SK-N-SH (cell line): ENCODE results near the gene ATP8A2. TPM values are rescaled to one million over a fixed set of nuclear protein-coding genes. Genes with fewer than 3 reads are reported as not detected.

Experiments
- CTCF ChIA-PET: fragments of 300-600, 350-600 bp; formaldehyde crosslinking; extraction: SDS; loops from one replicate; lab custom pipeline; 2021; lab: Yijun Ruan, JAX
- POLR2A ChIA-PET: fragments of 350-600 bp; sonication (Branson Sonifier 250); formaldehyde crosslinking; extraction: SDS; loops from one replicate; lab custom pipeline; 2020; ENCODE audit warnings: antibody characterized with exemption, inconsistent platforms; lab: Yijun Ruan, JAX
- DNase-seq: peaks from one replicate; pipeline ENCODE4 v3.0.0; 2012
- H2AFZ ChIP-seq: fragments of 200-600 bp; sonication (generic); 2 replicates; pipeline ENCODE4 v1.8.1; 2016; ENCODE audit warnings: antibody characterized with exemption, mild to moderate bottlenecking, low read depth
- H3F3A ChIP-seq: fragments of 200-600 bp; sonication (generic); replicated peaks from 2 replicates; pipeline ENCODE3; 2016; ENCODE audit warnings: antibody characterized with exemption, mild to moderate bottlenecking; ENCODE audit not compliant: insufficient read depth
- H3K27ac ChIP-seq, 2 experiments: fragments of 200-500 bp in 1 of 2; fragments of 200-600 bp in 1 of 2; sonication (Bioruptor generic) in 1 of 2; sonication (generic), shearing (Covaris generic) in 1 of 2; 2 replicates each; pipeline versions ENCODE4 v1.5.1 to v1.6.1; 2014 to 2016; ENCODE audit warnings: low read depth in 2 of 2, inconsistent platforms in 1 of 2, low read length in 1 of 2, mild to moderate bottlenecking in 1 of 2, mixed read lengths in 1 of 2
- H3K27me3 ChIP-seq: fragments of 200-600 bp; sonication (generic), shearing (Covaris generic); 2 replicates; pipeline ENCODE4 v1.6.1; 2016; ENCODE audit warnings: mixed run types; ENCODE audit not compliant: insufficient read depth
- H3K36me3 ChIP-seq, 2 experiments: fragments of 200-500 bp in 1 of 2; fragments of 200-600 bp in 1 of 2; sonication (Bioruptor generic) in 1 of 2; sonication (generic) in 1 of 2; replicated peaks in 1 of 2; 2 replicates each; pipeline versions ENCODE3 to v1.5.1; 2014 to 2016; ENCODE audit warnings: low read length in 1 of 2, mild to moderate bottlenecking in 1 of 2; ENCODE audit not compliant: insufficient read depth in 2 of 2, control insufficient read depth in 1 of 2
- H3K4me1 ChIP-seq, 2 experiments: fragments of 200-500 bp in 1 of 2; fragments of 200-600 bp in 1 of 2; sonication (Bioruptor generic) in 1 of 2; sonication (generic), shearing (Covaris generic) in 1 of 2; 2 replicates each; pipeline versions ENCODE4 v1.5.1 to v1.6.1; 2014 to 2016; ENCODE audit warnings: low read depth in 1 of 2, low read length in 1 of 2, mixed run types in 1 of 2; ENCODE audit not compliant: insufficient read depth in 2 of 2, control insufficient read depth in 1 of 2
- H3K4me2 ChIP-seq: fragments of 200-600 bp; sonication (generic), shearing (Covaris generic); 2 replicates; pipeline ENCODE4 v1.6.1; 2017; ENCODE audit warnings: mixed run types
- H3K4me3 ChIP-seq, 2 experiments: fragments of 200-500 bp in 1 of 2; fragments of 200-600 bp in 1 of 2; sonication (Bioruptor generic) in 1 of 2; sonication (generic), shearing (Covaris generic) in 1 of 2; 2 replicates each; pipeline versions ENCODE4 v1.5.1 to v1.8.1; 2014 to 2016; ENCODE audit warnings: low read depth in 2 of 2, inconsistent platforms in 1 of 2, low read length in 1 of 2, mild to moderate bottlenecking in 1 of 2, mixed read lengths in 1 of 2, moderate library complexity in 1 of 2
- H3K79me2 ChIP-seq: fragments of 200-600 bp; sonication (generic); 2 replicates; pipeline ENCODE4 v1.8.1; 2017; ENCODE audit warnings: mild to moderate bottlenecking; ENCODE audit not compliant: insufficient read depth
- H3K9ac ChIP-seq: fragments of 200-600 bp; sonication (generic); 2 replicates; pipeline ENCODE4 v1.6.1; 2017; ENCODE audit warnings: mixed run types
- H3K9me2 ChIP-seq: fragments of 200-600 bp; sonication (generic); 2 replicates; pipeline ENCODE4 v1.6.1; 2017; ENCODE audit warnings: mixed run types
- H3K9me3 ChIP-seq: fragments of 200-600 bp; sonication (generic); 2 replicates; pipeline ENCODE4 v1.6.1; 2017; ENCODE audit warnings: mixed run types, mild to moderate bottlenecking, moderate library complexity
- H4K20me1 ChIP-seq: fragments of 200-600 bp; sonication (generic); 2 replicates; pipeline ENCODE4 v1.6.1; 2017; ENCODE audit warnings: mild to moderate bottlenecking, mixed run types; ENCODE audit not compliant: insufficient read depth
- EZH2phosphoT487 ChIP-seq: fragments of 200-600 bp; sonication (generic); IDR thresholded peaks from 2 replicates; pipeline ENCODE4 v1.6.1; 2017; ENCODE audit warnings: low read depth, mixed run types, mild to moderate bottlenecking, antibody characterized with exemption, moderate library complexity, borderline replicate concordance
- GABPA ChIP-seq: IDR thresholded peaks from 2 replicates; pipeline ENCODE4 v1.4.0; 2012; ENCODE audit warnings: low read depth, mild to moderate bottlenecking
- GATA2 ChIP-seq: sonication (generic); formaldehyde crosslinking; IDR thresholded peaks from 2 replicates; pipeline ENCODE4 v1.5.0; 2020; ENCODE audit warnings: mild to moderate bottlenecking, missing genetic modification reagents
- MEF2A ChIP-seq: IDR thresholded peaks from 2 replicates; pipeline ENCODE4 v1.4.0; 2012; ENCODE audit warnings: low read depth, borderline replicate concordance
- NFIC ChIP-seq: IDR thresholded peaks from 2 replicates; pipeline ENCODE4 v1.4.0; 2012; ENCODE audit warnings: borderline replicate concordance
- NRF1 ChIP-seq: IDR thresholded peaks from 2 replicates; pipeline ENCODE4 v1.6.1; 2012; ENCODE audit warnings: low read depth, mild to moderate bottlenecking, low read length
- POLR2AphosphoS5 ChIP-seq: IDR thresholded peaks from 2 replicates; pipeline ENCODE4 v1.6.1; 2012; ENCODE audit warnings: low read depth, low read length
- RAD21 ChIP-seq: IDR thresholded peaks from 2 replicates; pipeline ENCODE4 v1.6.1; 2012; ENCODE audit warnings: mild to moderate bottlenecking, low read length
- RCOR1 ChIP-seq: fragments of 150-350 bp; IDR thresholded peaks from 2 replicates; pipeline ENCODE4 v1.6.1; 2017; ENCODE audit warnings: antibody characterized with exemption, low read length
- RXRA ChIP-seq: IDR thresholded peaks from 2 replicates; pipeline ENCODE4 v1.4.0; 2012; ENCODE audit warnings: low read depth, mild to moderate bottlenecking, borderline replicate concordance
- SIN3A ChIP-seq: IDR thresholded peaks from 2 replicates; pipeline ENCODE4 v1.6.1; 2012; ENCODE audit warnings: low read depth, mild to moderate bottlenecking, low read length, moderate library complexity, borderline replicate concordance
- SMC3 ChIP-seq: IDR thresholded peaks from 2 replicates; pipeline ENCODE4 v1.6.1; 2012; ENCODE audit warnings: low read depth, low read length, improper control_type of control experiment
- WGBS: methylation state at CpG from one replicate; pipeline ENCODE4 v1.1.6; 2017; ENCODE audit warnings: low lambda C conversion rate; 5-methylcytosine and 5-hydroxymethylcytosine counted together
- polyA plus RNA-seq, 3 experiments: library from polyadenylated mRNA; depleted of rRNA; stranded (reverse); fragments of >200 nt; gene quantifications; 2 replicates each; pipeline ENCODE4 v1.2.3, GENCODE V29; 2012
- TF ChIP-seq, protein P1 (sequence below): IDR thresholded peaks from 2 replicates; pipeline ENCODE4 v1.4.0; 2012; ENCODE audit warnings: low read depth, borderline replicate concordance
- TF ChIP-seq, protein P2 (sequence below): IDR thresholded peaks from 2 replicates; pipeline ENCODE4 v1.4.0; 2012; ENCODE audit warnings: low read depth, borderline replicate concordance
- TF ChIP-seq, protein P3 (sequence below): fragments of 200-600 bp; sonication (generic); IDR thresholded peaks from 2 replicates; pipeline ENCODE4 v1.6.1; 2017; ENCODE audit warnings: antibody characterized with exemption, mild to moderate bottlenecking, moderate library complexity
- TF ChIP-seq, protein P4 (sequence below): fragments of 150-350 bp; IDR thresholded peaks from 2 replicates; pipeline ENCODE4 v1.6.1; 2017; ENCODE audit warnings: antibody characterized with exemption, low read length, low read depth, borderline replicate concordance

Gene ATP8A2
- polyA plus RNA-seq, 1 of the 3 experiments (the other 2 are of a cell fraction): 0.02 TPM

DNA sequence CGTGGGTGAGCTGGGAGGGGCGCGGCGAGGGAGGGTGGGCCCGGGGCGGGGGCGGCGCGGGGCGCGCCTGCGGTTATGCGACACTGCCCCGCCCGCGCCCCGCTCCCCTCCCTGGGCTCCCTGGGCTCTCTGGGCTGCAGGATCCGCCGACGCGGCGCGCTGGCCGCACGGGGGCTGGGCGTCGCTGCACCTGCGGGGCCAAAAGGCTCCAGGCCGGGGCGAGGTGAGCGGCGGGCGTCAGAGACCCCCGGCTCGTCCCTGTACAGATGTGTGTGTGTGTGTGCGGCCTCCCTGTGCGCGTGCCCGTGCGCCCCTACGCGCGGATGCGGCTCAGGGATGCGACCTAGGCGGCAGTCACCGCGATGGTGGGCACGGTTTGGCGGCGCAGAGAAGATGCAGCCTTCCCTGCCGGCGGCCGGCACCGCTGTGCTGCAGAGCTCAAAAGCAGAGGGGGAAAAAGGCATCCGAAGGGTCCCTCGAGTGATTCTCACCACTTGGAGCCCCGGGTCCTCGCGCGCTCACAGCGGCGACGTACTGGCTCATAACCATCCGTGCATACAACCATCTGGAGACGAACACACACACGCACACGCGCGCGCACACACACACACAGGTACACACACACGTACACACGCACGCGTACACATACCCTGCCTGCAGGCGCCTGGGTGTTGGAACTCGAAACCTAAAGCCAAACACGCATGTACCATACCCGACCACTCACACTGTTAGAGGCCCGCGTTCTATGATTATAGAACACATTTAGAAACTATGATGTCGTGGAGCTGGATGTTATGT is 709 bp downstream of the ATP8A2 start:
- Histone ChIP-seq H3K27me3 (peaks cover 54% of the 10 kb centered on the region), H3K27ac (no peak overlapping the region), H3K9ac (no peak overlapping the region), H2AFZ (no peak overlapping the region), H3K4me1 (peaks cover 0 to 5% of the 10 kb centered on the region in 2 experiments; a peak in 1 of 4 replicates), H3F3A (no peaks in the 10 kb centered on the region), H3K9me3 (no peaks in the 10 kb centered on the region), H3K36me3 (no peaks in the 10 kb centered on the region), H3K79me2 (no peaks in the 10 kb centered on the region), H4K20me1 (no peaks in the 10 kb centered on the region), H3K4me2 (peak overlapping the region; percentile 70), H3K9me2 (no peaks in the 10 kb centered on the region), H3K4me3 (peak overlapping the region; percentile 29 to 51; a peak in 3 of 4 replicates)
- WGBS: 23% methylated on average over 34 of the region's 82 CpGs
- DNase-seq: peak; percentile 74
- CTCF ChIA-PET: interaction anchor here (0.5 to 1.3 kb wide), 3 partner anchors 20 to 1347 kb away, joined by 3 read pairs; no protein-coding TSS in a partner anchor
- POLR2A ChIA-PET: interaction anchor here (1.0 kb wide), 1 partner anchor 859 kb away, joined by 3 read pairs; no protein-coding TSS in a partner anchor
- TF ChIP-seq, protein P1, sequence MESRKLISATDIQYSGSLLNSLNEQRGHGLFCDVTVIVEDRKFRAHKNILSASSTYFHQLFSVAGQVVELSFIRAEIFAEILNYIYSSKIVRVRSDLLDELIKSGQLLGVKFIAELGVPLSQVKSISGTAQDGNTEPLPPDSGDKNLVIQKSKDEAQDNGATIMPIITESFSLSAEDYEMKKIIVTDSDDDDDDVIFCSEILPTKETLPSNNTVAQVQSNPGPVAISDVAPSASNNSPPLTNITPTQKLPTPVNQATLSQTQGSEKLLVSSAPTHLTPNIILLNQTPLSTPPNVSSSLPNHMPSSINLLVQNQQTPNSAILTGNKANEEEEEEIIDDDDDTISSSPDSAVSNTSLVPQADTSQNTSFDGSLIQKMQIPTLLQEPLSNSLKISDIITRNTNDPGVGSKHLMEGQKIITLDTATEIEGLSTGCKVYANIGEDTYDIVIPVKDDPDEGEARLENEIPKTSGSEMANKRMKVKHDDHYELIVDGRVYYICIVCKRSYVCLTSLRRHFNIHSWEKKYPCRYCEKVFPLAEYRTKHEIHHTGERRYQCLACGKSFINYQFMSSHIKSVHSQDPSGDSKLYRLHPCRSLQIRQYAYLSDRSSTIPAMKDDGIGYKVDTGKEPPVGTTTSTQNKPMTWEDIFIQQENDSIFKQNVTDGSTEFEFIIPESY: no peak
- TF ChIP-seq EZH2phosphoT487 (no peak), GATA2 (CRISPR knock-in tag) (no peak)
- TF ChIP-seq, all 33 proteins: peak for 0

DNA sequence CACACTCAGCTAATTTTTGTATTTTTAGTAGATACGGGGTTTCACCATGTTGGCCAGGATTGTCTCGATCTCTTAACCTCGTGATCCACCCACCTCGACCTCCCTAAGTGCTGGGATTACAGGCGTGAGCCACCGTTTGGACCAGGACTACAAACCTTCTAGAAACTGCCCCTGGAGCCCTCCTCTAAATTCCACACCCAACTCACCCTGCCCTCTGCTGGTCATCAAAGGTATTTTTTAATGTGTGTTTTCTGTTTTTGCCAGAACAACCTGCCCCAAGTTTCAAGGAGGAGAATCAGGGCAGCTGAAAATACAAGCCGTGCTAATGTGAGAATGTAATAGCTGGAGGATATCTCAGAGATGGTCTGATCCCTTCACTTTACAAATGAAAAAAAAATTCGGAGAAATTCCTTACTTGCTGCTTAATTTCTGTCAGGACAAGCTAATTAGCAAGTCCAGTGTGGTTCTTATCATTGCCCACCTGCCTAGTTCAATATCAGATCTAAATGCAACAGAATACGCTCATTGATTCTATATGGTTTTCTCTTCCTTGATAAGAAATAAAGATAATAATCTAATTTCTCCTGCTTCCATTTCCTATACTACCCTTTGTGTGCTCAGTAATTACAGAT is 4.1 kb downstream of the ATP8A2 start:
- Histone ChIP-seq H3K4me3 (no peak overlapping the region), H3K27ac (no peak overlapping the region), H3K36me3 (no peaks in the 10 kb centered on the region), H3K4me2 (no peak overlapping the region), H3K9me2 (no peaks in the 10 kb centered on the region), H3K27me3 (peaks cover 35% of the 10 kb centered on the region), H3K9me3 (no peaks in the 10 kb centered on the region), H2AFZ (no peak overlapping the region), H3K9ac (no peak overlapping the region), H3K4me1 (peaks cover 0 to 5% of the 10 kb centered on the region in 2 experiments; a peak in 1 of 4 replicates), H3K79me2 (no peaks in the 10 kb centered on the region), H3F3A (no peaks in the 10 kb centered on the region), H4K20me1 (no peaks in the 10 kb centered on the region)
- peak; percentile 76 for DNase-seq
- POLR2A ChIA-PET: interaction anchor here (0.6 kb wide), 1 partner anchor 51 kb away, joined by 3 read pairs; no protein-coding TSS in a partner anchor
- 3% methylated on average over 9 of the region's 9 CpGs for WGBS
- CTCF ChIA-PET: interaction anchor here (0.6 to 3.7 kb wide), 36 partner anchors 9 to 280 kb away, joined by 3 to 22 read pairs (median 5); partner anchors contain the start of genes NUP58 and PABPC3
- no peak for TF ChIP-seq RCOR1
- TF ChIP-seq, protein P1: no peak
- TF ChIP-seq RAD21: peak; percentile 71
- TF ChIP-seq, protein P2, sequence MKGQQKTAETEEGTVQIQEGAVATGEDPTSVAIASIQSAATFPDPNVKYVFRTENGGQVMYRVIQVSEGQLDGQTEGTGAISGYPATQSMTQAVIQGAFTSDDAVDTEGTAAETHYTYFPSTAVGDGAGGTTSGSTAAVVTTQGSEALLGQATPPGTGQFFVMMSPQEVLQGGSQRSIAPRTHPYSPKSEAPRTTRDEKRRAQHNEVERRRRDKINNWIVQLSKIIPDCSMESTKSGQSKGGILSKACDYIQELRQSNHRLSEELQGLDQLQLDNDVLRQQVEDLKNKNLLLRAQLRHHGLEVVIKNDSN: no peak
- peak; percentile 56; the same call in 1 of the 2 replicates for TF ChIP-seq SMC3
- no peak for TF ChIP-seq SIN3A
- TF ChIP-seq GATA2 (CRISPR knock-in tag): no peak
- TF ChIP-seq NRF1: no peak
- no peak for TF ChIP-seq MEF2A
- TF ChIP-seq, protein P3, sequence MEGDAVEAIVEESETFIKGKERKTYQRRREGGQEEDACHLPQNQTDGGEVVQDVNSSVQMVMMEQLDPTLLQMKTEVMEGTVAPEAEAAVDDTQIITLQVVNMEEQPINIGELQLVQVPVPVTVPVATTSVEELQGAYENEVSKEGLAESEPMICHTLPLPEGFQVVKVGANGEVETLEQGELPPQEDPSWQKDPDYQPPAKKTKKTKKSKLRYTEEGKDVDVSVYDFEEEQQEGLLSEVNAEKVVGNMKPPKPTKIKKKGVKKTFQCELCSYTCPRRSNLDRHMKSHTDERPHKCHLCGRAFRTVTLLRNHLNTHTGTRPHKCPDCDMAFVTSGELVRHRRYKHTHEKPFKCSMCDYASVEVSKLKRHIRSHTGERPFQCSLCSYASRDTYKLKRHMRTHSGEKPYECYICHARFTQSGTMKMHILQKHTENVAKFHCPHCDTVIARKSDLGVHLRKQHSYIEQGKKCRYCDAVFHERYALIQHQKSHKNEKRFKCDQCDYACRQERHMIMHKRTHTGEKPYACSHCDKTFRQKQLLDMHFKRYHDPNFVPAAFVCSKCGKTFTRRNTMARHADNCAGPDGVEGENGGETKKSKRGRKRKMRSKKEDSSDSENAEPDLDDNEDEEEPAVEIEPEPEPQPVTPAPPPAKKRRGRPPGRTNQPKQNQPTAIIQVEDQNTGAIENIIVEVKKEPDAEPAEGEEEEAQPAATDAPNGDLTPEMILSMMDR: peak; percentile 76
- TF ChIP-seq POLR2AphosphoS5: no peak
- no peak for TF ChIP-seq NFIC
- TF ChIP-seq, protein P4, sequence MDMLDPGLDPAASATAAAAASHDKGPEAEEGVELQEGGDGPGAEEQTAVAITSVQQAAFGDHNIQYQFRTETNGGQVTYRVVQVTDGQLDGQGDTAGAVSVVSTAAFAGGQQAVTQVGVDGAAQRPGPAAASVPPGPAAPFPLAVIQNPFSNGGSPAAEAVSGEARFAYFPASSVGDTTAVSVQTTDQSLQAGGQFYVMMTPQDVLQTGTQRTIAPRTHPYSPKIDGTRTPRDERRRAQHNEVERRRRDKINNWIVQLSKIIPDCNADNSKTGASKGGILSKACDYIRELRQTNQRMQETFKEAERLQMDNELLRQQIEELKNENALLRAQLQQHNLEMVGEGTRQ: no peak
- TF ChIP-seq GABPA: no peak
- TF ChIP-seq EZH2phosphoT487: no peak
- no peak for TF ChIP-seq RXRA
